ENCODE results near the gene ACTR5.

The ACTR5 gene

GRCh38 chr20:38728911-38729642, 19.2 kb upstream of the ACTR5 start:
- DNase-seq = peak; percentile 48 to 77 (median 69)

DNA sequence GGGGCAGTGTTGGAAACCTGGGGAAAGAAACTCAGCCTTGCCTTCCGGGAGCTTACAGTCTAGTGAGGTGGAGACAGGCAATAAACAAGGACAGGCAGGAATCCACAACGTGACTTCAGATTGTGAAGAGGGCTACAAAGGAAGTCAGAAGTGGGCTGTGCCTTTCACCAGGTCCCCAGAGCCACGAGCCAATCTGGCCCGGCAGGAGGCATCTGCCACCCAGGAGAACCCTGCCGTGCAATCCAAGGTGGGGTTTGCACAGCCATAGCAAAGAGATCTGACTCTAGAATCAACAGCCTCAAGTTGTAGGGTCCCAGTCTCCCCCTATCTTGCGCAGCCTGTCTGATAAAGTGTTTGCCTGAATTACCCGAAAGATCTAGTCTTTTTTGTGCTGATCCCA, 18.5 kb upstream of the ACTR5 start:
- DNase-seq = peak in 1 of 3 experiments; percentile 43

DNA sequence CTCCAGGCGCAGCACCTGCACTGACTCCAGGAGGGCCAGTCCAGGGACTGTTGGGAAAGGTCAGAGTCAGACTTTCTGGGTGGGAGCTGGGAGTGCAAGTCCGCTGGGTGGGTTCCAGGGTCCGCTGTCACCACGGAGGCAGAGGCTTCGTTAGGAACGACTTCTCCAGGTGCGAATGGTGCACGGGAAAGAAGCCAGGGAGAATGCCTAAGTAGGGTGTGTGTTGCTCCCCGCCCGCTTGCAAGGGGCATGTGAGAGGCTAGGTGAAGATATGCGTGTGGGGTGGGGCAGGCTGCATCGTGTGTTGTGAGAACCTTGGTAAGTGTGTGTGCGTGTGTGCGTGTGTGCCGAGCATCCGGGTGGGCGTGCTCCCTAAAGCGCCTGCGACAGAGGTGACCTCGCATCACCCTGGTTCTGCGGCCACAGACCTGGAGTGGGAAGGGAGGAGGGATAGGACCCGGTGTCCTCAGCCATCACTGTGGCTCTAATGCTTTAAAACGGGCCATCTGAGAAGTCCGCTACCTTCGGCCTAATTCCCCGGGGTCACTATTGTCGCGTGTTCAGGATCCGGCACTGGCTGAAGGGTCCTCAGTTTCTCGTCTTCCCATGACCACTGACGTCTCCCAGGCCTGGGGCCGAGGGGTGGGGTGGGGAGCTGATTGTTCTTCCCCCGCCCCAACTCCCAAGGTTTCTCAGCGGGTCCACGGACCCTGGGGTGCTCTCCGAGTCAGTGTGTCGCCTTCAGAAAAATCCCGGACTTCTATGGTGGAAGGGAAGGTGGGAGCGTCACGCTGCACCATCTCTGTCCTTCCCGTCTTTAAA, 17.9 kb upstream of the ACTR5 start:
- peak in 1 of 3 experiments; percentile 45 for DNase-seq

DNA sequence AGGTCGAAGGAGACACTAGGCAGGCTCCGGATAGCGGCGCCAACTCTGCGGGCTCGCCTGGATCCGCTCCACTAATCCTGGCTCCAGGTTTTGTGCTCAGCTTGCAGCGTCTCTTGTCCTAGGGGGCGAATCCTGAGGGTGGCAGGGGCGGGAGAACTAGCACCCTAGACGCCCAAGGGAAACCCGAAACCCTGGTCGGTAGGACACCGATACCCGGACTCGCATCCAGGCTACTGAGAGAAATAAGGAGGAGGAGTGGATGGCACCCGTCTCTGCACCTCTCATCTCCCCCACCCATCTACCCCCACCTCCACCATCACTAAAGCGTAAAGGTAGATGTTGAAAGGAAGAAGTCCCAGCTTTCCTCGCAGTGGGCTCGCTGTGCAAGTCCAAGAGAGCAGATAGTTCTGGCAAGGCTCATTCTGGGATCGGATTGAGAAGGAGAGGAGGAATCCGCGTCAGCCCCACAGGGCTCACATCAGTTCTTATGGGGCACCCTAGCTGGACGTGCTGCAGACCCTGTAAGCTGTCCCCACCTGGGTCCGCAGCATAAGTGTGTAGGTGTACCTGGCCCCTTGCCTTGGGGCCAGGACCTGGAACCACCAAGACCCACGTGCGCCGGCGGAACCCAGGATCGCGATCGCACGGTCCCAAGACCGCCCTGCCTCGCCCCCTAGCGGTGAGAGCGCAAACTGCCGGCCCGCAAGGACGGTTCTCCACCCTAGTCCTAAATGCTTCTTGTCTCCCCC, 17.1 kb upstream of the ACTR5 start:
- peak; percentile 86 to 93 (median 88) for DNase-seq

DNA sequence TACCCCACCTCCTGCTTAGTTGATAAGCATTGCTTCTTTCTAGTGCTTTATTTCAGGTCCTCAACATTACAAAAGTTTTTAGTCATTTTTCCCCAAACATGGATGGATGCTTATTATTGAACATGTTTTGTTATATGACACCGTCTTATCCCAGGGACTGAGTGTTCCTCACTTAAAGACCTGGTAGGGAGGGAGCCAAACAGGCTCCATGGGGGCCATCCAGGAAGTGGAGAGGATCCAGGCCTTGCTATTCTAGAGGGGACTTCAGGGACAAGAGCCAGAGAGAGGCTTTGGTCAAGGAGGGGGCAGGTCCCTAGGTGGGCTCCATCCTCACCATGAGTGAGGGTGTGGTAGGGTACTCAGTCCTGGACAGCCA, 16.5 kb upstream of the ACTR5 start:
- no peak for DNase-seq

DNA sequence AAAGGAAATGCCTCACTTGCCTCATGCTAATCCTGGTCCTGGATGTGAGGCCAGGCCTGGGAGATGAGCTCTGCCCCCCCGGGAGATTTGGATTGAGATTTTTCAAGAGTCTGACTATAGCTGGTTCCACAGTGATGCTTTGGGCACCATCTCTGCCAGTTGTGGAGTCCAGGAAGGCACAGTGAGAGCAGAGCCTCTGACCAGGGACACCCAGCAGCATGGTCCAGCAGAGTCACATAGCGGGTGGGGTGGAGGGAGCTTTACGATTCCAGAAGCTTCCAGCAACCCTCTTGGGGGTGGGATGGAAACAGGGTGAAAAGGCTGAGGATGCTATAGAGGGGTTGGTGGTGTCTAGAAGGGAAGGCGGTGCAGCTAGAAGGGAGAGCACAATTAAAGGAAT, 15.3 kb upstream of the ACTR5 start:
- DNase-seq = no peak

GRCh38 chr20:38735172-38735571, 13.1 kb upstream of the ACTR5 start:
- DNase-seq = peak in 1 of 3 experiments; percentile 11

GRCh38 chr20:38737887-38738286, 10.4 kb upstream of the ACTR5 start:
- DNase-seq = no peak

DNA sequence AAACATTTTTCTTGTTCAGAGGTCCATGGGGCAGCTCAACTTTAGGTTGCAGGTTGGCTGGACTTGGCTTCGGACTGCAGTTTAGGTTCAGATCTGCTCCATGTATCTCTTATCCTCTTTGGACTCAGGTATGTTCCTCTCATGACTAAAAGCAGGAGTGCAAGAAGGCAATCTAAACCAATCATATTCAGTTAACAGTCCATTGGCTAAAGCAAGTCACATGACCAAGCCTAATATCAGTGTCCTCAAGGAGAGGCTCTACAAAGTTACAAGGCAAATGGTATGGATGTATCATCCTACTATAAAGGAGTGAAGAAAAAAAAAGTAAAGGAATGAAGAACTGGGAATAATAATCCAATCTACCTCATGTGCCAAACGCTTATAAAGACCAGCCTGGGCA, 2.5 kb upstream of the ACTR5 start:
- DNase-seq = no peak

DNA sequence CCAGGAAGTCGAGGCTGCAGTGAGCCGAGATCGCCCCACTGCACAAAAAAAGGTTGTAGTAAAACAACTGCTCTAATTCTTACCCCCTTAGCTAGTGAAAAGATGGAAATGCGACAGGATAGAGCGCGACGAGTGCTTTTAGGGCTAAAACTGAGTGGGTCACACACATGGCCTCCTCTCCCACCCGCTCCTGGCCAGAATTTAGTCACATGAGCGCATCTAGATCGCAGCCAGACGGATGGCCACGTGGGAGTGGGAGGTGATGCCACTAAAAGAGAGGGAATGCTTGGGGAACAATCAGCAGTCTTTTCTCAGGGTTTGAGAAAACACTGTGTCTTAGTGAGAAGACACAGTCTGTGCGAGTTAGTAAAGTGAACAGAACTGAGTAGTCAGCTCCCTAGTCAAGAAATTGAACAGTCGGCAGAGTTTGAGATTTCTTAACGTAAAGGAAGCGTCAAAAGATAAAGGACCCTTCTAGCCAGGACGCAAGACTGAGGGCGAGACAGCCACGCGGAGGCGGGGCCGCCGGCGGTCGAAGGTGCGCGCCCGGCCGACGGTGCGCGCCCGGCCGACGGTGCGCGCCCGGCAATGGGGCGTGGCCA, 664 bp upstream of the ACTR5 start:
- peak in 1 of 3 experiments; percentile 90 for DNase-seq

- DNase-seq = peak in 1 of 3 experiments; percentile 42
Observed at GRCh38 chr20:38748861-38749149, 545 bp downstream of the ACTR5 start.

GRCh38 chr20:38751360-38751976, 3.2 kb downstream of the ACTR5 start:
- DNase-seq = peak; percentile 7 to 71 (median 16)

DNA sequence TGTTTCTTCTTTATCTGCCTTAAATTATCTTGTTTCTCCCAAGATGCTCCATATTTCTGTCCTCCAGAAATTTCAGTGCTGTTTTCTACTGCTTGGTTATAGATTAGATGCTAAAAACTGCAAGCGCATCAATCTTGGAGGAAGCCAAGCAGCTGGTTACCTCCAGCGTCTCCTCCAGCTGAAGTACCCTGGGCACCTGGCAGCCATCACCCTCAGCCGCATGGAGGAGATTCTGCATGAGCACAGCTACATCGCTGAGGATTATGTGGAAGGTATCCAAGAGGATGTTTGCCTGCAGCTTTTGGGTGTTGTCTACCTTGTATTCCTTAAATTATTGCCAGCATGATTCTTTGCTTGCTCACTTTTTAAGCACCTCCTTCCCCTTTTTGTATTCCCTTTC, 3.8 kb downstream of the ACTR5 start:
- no peak for DNase-seq

DNA sequence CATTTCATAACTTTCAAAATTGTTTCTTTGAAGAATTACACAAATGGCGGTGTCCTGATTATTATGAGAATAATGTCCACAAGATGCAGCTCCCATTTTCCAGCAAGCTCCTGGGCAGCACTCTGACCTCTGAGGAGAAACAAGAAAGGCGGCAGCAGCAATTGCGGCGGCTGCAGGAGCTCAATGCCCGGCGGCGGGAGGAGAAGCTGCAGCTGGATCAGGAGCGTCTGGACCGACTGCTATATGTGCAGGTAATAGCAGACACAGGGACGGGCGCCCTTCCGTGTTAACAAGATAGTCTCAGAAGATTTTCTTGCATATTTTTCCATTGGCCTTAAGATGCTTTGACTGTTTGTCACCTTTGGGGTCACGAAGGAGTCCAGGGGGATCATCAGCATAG, 6.7 kb downstream of the ACTR5 start:
- DNase-seq = no peak

DNA sequence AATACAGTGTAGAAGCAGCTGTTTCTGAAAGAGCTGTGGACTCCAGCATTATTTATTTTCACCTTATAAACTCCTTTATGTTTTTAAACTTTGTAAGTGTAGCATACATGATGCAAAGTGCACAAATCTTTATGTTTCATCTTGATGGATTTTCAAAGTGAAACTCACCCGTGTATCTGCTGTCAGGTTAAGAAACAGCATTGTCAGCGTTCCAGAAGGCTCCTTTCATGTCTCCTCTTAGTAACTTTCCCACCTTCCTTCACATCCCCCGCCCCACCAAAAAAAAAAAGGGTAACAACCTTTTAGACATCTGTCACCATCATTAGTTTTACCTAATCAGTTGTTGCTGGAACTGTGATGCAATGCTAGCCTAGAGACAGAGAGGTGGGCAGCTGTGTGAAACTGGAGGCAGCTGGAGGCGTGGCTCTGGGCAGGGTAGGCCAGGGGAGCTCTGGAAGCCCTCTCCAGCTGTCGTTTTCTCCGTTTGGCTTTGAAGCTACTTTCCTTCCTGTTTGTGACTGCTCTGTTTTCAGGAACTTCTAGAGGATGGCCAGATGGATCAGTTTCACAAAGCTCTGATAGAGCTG, 7.2 kb downstream of the ACTR5 start:
- DNase-seq = no peak

GRCh38 chr20:38757145-38757775, 9.0 kb downstream of the ACTR5 start:
- no peak for DNase-seq

DNA sequence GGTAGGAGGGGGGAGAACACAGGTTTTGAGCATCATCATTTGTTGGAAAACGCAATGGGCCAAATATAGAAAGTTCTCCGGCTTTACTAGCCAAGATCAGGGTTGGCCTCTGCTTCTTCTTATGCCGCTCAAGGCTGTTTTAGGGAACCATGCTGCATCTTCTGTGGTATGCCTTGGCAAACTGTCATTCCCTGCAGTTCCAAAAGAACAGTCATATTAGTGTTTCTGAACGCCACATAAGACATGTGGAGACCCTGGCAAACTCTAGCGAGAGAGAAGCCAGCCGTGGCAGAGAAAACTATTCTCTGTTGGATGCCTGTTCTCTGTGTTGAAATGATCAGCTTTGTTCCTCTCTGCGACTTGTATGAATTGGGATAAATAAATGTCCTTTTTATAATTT, 10.8 kb downstream of the ACTR5 start:
- DNase-seq = no peak

DNA sequence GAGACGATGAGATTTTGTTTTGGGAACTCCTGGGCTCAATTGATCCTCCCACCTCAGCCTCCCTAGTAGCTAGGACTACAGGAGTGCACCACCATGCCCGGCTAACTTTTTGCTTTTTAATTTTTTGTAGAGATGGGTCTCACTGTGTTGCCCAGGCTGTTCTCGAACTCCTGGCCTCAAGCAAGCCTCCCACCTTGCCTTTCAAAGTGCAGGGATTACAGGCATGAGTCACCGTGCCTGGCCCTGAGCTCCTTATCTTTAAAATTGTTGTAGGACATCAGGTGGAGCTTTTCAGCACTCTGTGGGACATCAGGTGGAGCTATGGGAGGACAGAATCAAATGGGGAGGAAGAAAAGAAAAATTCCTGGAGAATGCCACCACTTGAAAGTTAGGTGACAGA, 12.7 kb downstream of the ACTR5 start:
- DNase-seq = no peak

GRCh38 chr20:38762174-38762573, 13.9 kb downstream of the ACTR5 start:
- DNase-seq = no peak

DNA sequence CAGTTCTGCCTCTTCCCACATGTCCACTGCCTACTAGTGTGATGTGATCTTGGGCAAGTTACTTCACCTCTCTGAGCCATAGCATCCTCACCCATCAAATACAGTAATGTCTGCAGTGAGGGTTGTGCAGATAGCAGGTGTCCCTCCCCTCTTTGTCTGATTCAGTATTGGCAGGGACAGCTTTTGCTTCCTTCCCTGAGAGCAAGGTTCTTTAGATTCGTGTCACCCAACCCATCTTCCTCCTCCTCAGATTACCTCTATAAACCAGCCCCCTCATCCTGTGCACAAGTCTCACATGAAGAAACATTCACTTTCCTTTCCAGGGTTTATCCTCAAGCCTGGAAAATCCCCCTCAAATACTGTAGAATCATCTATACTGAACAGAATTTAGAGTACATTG, 15.4 kb downstream of the ACTR5 start:
- DNase-seq = no peak

DNA sequence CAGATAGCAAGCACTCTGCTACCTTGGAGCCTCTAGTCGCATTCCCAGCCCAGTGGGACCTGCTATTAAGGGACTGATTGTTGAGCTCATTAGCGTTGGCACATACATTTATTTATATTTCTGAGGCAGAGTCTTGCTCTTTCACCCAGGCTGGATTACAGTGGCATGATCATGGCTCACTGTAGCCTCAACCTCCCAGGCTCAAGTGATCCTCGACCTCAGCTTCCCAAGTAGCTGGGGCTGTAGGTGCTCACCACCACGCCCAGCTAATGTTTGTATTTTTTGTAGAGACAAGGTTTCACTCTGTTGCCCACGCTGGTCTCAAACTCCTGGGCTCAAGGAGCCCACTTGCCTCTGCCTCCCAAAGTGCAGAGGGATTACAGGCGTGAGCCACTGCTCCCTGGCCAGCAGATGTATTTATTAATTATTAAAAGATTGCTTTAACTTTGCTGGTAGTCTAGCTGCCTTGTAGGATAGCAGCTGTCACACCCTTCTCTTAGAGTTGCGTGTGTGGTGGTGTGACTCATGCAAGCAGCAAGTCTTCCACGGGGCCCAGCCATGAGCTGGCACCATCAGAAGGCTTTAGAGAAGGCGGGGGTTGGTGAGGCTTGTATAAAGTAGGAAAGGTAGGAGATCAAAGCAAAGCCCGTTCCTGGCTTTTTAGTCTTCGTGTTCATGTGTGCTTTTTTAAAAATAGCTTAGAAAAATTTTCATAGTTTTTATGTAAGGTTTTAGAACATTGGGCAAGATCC, 16.5 kb downstream of the ACTR5 start:
- DNase-seq = no peak
